Measurements from ENCODE around the gene SH2D5.

The SH2D5 gene

GRCh38 chr1:20732588-20733359 lies at the start of gene SH2D5:
Gene SH2D5 (minus strand): TSS chr1:20732703. CDS start chr1:20728044, 4,659 bp downstream.
- DNase-seq, result peak; percentile 68 to 74

GRCh38 chr1:20775700-20776099 lies 43.2 kb upstream of the SH2D5 start:
- DNase-seq, result no peak

GRCh38 chr1:20771780-20772179 lies 39.3 kb upstream of the SH2D5 start:
- DNase-seq, result no peak

DNA sequence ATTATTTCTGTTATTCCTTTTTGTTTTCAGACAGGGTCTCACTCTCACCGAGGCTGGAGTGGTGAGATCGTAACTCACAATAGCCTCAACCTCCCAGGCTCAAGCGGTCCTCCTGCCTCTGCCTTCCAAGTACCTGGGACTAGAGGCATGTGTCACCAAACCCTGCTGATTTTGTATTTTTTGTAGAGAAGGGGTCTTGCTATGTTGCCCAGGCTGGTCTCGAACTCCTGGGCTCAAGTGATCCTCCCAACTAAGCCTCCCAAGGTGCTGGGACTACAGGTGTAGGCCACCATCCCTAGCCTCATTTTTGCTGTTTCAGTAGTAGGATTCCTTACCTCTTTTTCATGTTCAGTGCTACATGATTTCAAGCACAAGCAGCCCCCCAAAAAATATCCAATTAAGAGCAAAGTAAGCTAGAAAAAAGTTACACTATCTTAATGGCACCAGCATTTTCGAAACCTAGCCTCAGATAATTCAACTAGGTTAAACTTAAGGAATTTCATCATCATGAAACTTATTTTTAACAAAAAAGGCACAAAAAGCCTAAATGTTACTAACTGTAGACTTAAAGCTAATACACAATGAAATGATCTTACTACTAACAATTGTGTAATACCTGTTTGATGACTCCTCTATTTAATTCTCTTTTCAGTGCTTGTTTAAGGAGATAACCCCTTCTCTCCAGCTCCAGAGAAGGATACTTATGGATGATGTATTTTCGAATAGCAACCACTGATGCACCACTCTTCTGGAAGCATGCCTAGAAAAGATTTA lies 38.0 kb upstream of the SH2D5 start:
- DNase-seq, result no peak

GRCh38 chr1:20767271-20767670 lies 34.8 kb upstream of the SH2D5 start:
- no peak for DNase-seq

DNA sequence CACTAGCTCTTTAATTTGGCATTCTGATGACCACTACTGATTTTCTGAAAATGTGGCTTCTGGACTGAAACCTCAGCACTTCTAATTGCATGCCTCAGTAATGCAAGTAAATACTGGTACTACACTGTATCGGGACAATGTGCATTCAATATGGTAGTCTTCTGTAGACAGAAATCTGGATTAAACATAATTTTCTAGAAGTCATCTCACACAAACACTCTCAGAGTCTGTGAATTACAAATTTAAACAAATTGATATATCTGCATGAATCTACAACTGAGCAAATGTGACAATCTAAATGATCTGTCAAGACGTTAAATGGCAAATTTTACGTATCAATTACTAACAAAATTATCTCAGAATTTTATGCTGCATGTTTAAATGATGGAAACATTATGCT lies 30.9 kb upstream of the SH2D5 start:
- no peak for DNase-seq

DNA sequence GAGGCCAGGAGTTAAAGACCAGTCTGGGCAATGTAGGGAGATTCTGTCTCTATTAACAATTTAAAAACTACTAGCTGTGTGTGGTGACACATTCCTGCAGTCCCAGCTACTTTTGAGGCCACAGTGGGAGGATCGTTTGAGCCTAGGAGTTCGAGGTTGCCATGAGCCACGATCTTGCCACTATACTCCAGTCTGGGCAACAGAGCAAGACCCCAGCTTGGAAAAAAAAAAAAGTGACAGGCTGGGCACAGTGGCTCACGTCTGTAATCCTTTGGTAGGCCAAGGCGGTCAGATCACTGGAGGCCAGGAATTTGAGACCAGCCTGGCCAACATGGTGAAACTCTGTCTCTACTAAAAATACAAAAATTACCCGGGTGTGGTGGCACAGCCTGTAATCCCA lies 27.8 kb upstream of the SH2D5 start:
- DNase-seq, result no peak

- no peak for DNase-seq
These were observed 21.1 kb upstream of the SH2D5 start for GRCh38 chr1:20753589-20753988.

GRCh38 chr1:20751462-20751990 lies 19.0 kb upstream of the SH2D5 start:
- no peak for DNase-seq

GRCh38 chr1:20742671-20743070 lies 10.2 kb upstream of the SH2D5 start:
- DNase-seq, result no peak

DNA sequence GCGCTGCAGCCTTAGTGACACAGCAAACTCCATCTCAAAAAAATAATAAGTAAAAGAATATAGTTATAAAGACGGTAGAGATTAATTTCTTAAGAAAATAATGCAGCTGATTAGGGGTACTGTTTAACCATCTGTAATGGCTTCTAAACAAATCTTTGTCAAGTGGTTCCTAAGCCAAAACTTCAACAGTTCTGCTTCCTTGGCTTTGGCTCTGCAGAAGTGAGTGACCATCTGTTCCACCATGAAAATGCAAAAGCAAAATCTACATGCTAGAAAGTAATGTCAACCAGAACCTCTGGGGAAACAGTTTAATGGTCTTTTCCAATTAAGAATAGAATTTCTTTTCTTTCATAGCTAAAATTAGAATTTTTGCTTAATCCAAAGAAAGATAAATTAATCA lies 8.3 kb upstream of the SH2D5 start:
- no peak for DNase-seq

- DNase-seq, result no peak
These were observed 6.7 kb upstream of the SH2D5 start for GRCh38 chr1:20739225-20739624.

- no peak for DNase-seq
These were observed 3.1 kb upstream of the SH2D5 start for GRCh38 chr1:20735581-20736111.

GRCh38 chr1:20733360-20733975 lies 965 bp upstream of the SH2D5 start:
- DNase-seq, result no peak

DNA sequence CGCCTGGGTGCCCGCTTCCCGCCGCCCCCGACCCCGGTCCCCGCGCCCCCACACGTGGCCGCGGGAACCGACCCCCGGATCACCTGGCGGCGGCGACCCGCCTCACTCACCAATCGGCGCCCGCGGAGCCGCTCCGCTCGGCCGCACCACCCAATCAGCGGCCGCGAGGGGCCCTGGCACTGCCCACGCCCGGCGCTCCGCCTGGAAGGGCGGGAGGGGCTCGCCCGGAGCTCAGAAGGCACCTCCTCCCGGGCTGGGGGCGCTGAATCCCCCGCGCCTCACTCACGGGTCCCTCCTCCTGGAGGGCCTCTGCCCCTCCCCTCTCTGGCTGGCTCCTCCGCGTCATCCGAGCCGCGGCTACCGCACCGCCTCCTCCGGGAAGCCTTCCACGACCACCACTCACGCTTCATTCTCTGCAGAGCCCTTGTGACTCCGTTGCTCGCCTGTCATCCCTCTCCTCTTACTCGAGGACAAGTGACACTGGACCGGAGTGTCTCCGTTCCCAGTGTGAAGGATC lies 374 bp downstream of the SH2D5 start:
- peak; percentile 35 to 54 for DNase-seq

GRCh38 chr1:20731057-20731991 lies 1.2 kb downstream of the SH2D5 start:
- DNase-seq, result no peak

DNA sequence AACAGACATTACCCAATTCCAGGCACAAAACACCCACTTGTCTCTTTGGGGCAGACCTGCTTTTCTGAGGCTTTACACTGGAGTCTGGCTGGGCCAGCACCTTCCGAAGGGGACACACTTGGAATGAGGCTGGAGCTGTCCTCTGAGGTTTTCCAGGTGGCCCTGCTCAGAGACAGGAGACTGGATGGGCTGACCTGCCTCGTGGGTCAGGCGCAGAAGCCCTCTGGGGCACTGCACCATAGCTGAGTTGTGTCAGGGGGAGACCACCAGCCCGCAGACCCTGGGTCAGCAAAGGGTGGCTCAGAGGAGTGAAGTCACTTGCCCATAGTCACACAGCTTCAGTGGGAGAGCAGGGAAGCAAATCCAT lies 1.8 kb downstream of the SH2D5 start:
- DNase-seq, result no peak

DNA sequence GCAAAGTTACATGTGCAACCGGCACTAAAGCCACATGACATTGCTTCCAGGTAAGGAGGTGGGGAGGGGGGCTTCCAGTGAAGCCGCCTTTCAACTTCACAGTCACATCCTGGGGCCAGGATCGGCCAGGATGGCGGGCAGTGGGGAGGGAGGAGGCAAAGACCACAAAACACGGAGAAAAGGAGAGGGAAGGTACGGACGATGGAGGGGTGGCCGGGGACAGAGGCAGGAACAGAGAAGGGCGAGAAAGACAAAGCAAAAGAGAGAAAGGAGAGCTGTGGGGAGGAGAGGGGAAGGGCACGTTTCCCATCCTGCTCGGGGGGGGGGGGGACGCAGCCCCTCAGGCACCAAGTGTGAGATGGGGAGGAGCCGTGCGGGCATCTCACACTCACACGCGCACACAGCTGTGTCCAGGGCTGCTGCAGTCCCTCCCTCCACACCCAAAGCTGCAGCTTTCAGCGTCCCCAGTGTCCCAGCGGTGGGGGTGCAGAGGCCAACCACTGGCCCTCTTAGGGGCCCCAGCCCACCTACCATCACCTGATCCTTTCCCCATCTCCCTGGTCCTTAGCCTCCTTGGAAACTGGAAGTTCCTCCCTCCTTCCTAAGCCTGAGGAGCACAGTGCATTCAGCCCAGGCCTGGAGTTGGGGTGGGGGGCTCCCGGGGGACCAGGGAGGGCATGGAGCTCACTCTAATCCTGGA lies 2.4 kb downstream of the SH2D5 start:
- no peak for DNase-seq

DNA sequence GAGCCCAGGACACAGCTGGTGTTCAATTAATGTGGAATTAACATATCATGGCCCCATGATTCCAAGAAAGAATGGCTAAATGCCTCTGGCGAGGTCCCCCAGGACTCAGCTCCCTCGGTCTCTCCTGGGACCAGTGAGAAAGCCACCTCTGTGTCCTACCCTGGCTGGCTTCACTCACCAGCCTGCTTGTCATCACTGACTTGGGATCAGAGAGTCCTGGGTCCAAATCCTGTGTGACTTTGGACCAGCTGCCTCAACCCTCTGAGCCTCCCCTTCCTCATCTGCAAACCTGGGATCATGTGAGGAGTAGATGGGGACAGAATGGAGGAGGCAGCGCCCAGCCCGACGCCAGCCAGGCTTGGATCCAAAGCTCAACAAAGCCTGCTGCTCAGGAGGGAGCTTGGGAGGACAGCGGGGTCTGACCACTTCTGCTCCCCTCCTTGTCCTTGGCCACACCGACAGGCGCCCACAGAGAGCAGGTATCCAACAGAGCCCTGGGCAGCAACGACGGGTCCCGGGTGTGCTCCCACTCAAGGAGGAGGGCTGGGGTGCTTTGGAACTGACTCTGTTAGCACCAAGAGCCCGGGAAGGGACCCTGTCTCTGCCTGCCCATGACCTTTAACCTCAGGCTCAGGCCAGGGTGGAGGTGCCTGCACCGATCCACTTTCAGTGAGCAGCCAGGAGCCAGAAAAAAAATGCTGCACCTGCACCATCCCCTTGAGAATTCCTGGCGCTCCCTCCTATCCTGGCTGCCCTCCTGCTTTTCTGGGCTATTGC lies 3.2 kb downstream of the SH2D5 start:
- DNase-seq, result no peak

DNA sequence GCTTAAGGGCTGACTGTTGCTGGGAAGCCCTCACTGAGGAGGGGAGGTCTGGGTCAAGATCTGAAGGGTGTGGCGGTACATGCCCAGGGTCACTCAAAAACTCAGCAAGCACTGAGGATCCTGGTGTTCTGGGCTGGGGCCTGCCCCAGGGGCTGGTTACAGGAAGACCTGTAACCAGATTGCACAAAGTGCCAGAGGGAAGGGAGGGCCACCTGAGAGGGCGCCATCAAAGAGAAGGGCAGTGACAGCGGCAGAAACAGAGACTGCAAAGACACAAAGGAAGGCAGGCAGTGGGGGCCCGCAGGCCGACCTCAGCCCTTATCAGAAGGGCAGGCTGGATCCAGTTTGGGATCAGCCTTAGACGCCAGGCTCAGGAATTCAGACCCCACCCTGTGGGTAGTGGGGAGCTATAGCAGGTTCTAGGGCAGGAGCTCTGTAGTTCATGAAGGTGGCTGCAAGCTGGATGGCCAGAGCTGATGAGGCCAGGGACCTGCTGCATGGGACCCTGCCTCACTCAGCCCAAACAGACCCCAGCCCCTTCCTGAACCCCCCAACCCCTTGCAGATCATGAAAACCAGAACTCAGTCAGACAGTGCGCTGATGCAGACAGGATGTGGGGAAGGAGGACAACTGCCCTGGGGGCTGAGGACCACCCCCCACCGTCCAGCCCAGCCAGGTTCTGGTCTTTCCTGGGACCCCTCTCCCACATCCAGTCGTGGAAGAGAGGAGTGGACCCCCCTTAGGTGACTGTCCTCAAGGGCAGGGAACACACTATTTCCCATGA lies 3.9 kb downstream of the SH2D5 start:
- no peak for DNase-seq
